Subcutaneous adipose tissue (tissue), 4 donors: Measurements from ENCODE around the gene PDE4D. TPM values are rescaled to one million over a fixed set of nuclear protein-coding genes. Genes with fewer than 3 reads are reported as not detected.

Experiments used
- CTCF ChIP-seq: fragments of 450-650 bp; IDR thresholded peaks from one replicate; pipeline ENCODE4 v1.5.1; 2016; ENCODE audit warnings: low read depth, mild to moderate bottlenecking, control low read depth, antibody characterized with exemption, moderate library complexity
- total RNA-seq, 4 donors: library from RNA; depleted of rRNA; stranded (reverse); fragments of >200 nt; gene quantifications; one replicate each; pipeline ENCODE4 v1.1.0, GENCODE V29; 2016

The PDE4D gene
- total RNA-seq, 4 donors from 2014 or later = 15.0 to 24.0 (median 18.5) TPM

GRCh38 chr5:59584858-59585846 lies 308.4 kb downstream of the PDE4D start:
- no peak for TF ChIP-seq CTCF

- TF ChIP-seq CTCF = no peak
Measured at GRCh38 chr5:59583810-59584562, 309.5 kb downstream of the PDE4D start.

GRCh38 chr5:59583151-59583809 lies 310.2 kb downstream of the PDE4D start:
- TF ChIP-seq CTCF = no peak

GRCh38 chr5:59582746-59583145 lies 310.8 kb downstream of the PDE4D start:
- TF ChIP-seq CTCF = no peak

- TF ChIP-seq CTCF = no peak
Measured at GRCh38 chr5:59579824-59580167, 313.7 kb downstream of the PDE4D start.

- no peak for TF ChIP-seq CTCF
Measured at GRCh38 chr5:59579101-59579823, 314.3 kb downstream of the PDE4D start.
